OCI-M2 (cell line): ENCODE measurements around the gene KRT80.

Experiments
- DNase-seq: peaks from one replicate; lab custom pipeline; 2025; ENCODE audit not compliant: unreplicated experiment; lab: John Stamatoyannopoulos, UW

KRT80 gene

GRCh38 chr12:52156757-52157565 is 34.9 kb downstream of the KRT80 start:
- DNase-seq = no peak

DNA sequence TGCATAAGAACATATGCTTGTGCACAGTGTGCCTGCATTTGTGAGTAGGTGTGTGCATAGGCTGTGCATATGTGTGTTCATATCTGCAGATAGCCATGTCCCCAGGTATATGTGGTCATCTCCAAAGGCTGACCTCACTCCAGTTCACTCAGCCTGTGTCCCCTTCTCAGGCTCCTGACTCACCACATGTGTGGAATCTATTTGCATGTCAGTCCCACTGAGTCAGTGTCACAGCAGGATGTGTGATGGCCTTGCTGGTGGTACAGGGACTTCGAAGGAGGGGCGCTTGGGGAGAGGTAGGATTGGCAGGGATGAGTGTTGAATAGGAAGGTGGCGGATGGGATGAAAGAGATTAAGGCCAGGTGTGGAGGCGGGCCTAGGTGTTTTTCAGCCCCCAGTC is 35.5 kb downstream of the KRT80 start:
- DNase-seq = no peak

- DNase-seq = no peak
Measured at GRCh38 chr12:52155048-52155868, 36.6 kb downstream of the KRT80 start.

DNA sequence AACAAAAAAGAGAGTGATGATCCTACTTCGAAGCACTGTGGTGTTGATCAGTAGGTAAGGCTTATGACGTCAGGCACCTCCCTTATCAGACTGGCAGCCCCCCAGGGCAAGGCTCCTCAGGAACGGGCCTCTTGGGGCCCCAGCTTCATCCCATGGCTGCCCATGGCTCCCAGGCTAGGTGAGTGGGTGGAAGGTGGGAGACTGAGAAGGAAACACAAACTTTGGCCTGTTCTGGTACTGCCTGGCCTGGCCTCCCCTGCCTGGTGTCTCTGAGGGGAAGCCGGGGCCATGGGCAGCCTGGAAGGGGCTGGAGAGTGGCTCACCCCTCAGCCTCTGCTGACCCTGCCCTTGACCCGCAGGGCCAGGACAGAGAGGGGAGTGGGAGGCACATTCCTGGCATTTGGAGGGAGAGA is 38.9 kb downstream of the KRT80 start:
- DNase-seq = no peak

DNA sequence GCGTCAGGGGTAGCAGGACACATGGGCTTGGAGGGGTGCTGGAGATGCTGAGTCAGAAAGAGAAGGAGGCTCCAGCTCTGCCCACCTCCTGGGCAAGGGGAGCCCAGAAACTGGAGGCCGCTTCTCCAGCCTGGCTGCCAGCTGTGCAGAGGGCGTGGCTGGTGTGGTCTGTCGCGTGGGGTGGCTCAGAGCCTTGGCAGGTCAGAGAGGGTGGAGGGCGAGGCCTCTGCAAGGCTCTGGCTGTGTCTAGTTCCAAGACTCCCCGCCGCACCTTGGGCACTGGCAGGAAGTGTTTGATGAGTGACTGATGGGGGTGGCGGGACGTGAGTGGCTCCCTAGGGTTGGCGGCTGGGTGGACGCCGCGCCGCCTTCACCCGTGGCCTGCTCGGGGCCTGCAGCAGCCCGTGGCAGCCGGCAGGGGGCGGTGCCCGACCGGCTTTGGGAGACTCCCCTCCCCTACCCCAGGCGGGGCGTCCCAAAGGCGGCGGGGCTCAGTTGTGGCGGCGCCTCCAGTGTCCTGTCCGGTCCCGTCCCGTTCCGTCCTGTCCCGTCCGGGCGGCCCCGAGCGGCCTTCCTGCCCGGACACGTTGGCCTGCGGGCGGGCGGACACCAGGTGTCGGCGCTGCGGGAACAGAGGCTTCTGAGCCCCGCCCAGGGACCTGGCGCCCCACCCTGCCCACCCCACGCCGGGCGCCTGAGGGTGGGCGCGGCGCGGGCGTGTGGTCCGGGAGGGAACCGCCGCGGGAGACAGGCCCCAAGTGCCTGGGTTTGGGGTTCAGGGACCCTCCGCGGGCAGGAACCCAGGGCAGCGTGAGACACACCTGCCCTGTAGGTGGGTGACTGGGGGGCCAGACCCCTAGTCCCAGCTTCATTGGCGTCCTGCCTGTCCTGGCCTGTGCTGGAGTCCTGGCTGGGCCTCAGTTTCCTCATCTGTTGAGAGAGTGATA is 39.7 kb downstream of the KRT80 start:
- DNase-seq = no peak

- DNase-seq = no peak
Measured at GRCh38 chr12:52151153-52151836, 40.5 kb downstream of the KRT80 start.

- no peak for DNase-seq
Measured at GRCh38 chr12:52149651-52150241, 42.1 kb downstream of the KRT80 start.

- no peak for DNase-seq
Measured at GRCh38 chr12:52149182-52149641, 42.6 kb downstream of the KRT80 start.

GRCh38 chr12:52148464-52149181 is 43.2 kb downstream of the KRT80 start:
- DNase-seq = no peak

GRCh38 chr12:52147964-52148463 is 43.8 kb downstream of the KRT80 start:
- no peak for DNase-seq

GRCh38 chr12:52147367-52147963 is 44.3 kb downstream of the KRT80 start:
- DNase-seq = no peak

DNA sequence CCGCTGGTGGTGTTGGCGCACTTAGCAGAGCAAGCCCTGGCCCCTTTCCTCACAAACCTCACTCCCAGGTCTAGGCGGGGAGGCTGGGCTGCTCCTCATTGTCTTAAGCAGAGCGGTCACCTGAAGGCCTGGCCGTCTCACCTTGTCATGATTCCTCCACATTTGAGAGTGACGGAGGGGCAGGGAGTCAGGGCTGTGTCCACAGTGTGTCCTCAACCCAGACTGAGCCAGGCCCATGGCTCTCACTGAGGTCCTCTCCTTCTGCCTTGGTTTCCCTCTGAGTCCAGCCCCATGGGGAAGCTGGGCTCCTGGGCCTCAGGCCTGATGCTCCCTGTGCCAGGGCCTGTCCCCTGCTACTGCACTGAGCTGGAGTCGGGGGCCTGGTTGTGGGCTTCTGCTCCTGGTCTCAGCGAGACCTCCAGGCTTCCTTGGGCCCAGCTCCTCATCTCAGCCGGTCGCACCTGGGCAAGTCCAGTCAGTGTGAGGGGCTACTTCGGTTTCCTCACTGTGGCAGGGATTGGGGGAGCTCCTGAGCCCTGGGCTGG is 44.9 kb downstream of the KRT80 start:
- no peak for DNase-seq

DNA sequence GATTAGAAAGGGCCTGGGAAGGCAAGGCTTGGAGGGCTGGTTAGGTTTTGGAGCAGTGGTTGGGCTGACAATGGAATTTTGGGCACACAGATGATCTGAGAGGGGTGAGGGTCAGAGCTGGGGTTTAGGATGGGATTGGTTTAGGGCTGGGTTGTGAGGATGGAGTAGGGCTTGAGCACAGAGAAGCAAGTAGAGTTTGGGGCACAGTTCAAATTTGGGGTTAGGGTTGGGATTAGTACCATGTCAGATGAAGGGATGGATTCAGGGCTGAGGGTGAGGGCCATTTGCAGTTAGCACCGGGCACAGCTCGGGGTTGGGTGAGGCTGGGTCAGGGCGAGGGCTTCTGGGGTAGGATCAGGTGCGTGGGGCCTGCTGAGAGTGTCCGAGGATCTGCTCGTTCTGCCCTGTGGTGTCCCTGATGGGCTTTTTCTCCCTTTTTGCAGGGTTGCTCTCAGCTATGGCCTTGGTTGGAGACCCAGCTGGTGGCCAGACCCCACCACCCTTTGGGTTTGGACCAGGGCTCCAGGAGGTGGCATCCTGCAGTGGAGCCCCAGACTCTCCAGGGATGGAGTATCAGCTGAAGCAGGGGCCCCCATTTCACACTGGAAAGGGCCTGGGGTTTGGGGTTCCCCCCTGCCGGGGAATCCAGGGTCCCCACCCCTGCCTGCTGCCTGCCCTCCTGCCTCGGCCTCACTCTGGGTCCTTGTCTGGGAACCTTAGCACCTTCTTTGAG is 45.6 kb downstream of the KRT80 start:
- DNase-seq = no peak

DNA sequence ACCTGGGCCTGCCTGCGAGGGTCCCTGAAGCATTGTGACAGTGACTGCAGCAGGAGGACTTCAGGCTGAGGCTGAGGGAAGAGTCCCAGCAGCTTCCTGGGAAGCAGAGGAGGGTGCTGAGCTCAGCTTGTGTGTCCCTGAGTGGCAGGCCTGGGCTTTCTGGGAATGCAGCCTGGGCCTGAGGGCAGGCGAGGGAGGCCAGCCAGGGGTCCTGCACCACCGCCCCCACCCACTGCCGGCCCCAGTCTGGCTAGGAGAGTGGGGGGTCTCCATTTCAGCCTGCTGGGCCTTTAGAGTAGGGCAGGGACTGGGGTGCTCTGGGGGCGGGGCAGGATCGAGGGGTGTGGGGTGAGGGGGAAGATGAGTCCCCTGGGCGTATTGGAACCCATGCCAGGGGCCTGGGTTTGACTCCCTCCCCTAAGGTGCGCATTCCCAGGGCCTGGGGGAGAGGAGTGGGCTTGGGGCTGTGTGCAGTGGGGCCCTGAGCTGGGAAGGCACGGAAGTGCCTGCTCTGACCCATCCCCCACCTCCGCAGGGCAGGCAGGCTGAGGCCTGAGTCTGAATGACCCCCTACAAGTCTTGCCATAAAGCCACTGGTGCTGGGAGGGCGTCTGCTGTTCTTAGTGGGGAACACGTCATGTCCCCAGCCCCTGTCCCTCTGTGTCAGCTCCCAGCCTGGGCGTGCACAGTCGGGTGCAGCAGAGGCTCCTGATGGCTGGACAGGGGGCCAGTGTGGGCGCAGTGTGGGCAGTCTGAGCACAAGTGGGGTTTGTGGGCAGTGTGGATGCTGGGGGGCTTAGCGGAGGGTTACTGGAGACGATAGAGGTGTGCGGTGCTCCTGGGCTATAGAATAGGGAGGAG is 46.4 kb downstream of the KRT80 start:
- DNase-seq = no peak

GRCh38 chr12:52144512-52145227 is 47.1 kb downstream of the KRT80 start:
- DNase-seq = no peak

DNA sequence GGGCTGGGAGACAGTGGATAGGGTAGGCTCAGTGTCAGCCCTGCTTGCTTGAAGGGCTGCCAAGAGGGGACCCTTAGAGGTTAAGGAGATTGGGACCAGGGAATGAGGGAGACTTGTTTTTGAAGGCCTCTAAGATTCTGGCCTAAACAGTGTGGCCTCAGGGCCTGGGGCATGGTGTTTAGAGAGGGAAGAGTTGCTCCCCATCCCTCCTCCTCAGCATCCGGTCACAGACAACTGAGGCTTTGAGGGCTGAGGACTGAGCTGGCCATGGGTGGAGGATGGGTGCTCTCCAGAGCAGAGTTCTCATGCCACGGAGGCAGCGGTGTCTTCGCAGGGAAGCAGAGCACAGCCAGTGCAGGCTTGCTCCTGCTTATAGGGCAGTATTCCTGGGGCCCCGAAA is 49.4 kb downstream of the KRT80 start:
- DNase-seq = no peak
